Caco-2 (cell line): ENCODE results near the gene LCA5L. TPM values are rescaled to one million over a fixed set of nuclear protein-coding genes. Genes with fewer than 3 reads are reported as not detected.

Source experiments
- BruUV-seq: library from RNA; stranded (reverse); fragments of 400-500 nt; replicated peaks from 2 replicates; lab custom pipeline; 2021; lab: Mats Ljungman, UMichigan
- CTCF ChIA-PET: fragments of 300-600 bp; sonication (Branson Sonifier 250); formaldehyde crosslinking; loops from one replicate; lab custom pipeline; 2022; ENCODE audit warnings: antibody characterized with exemption; lab: Charles Lee
- POLR2A ChIA-PET: fragments of 300-600 bp; sonication (Branson Sonifier 250); formaldehyde crosslinking; loops from one replicate; lab custom pipeline; 2022; ENCODE audit warnings: antibody characterized with exemption; lab: Charles Lee
- DNase-seq, 2 experiments: peaks; one replicate each; pipeline versions ENCODE4 v3.0.0 to v3.0.0-alpha.2; 2020 to 2022
- H3K27me3 ChIP-seq: replicated peaks from 2 replicates; pipeline ENCODE4 v1.6.0; 2011; ENCODE audit warnings: low read length; ENCODE audit not compliant: control insufficient read depth, insufficient read depth
- H3K36me3 ChIP-seq: 2 replicates; pipeline ENCODE4 v1.5.1; 2011; ENCODE audit warnings: low read length; ENCODE audit not compliant: control insufficient read depth, insufficient read depth
- H3K4me1 ChIP-seq: fragments of 250-450 bp; sonication (Bioruptor Pico); 2 replicates; pipeline ENCODE4 v1.5.1; 2020; ENCODE audit warnings: mild to moderate bottlenecking
- H3K4me3 ChIP-seq: 2 replicates; pipeline ENCODE4 v1.5.1; 2011; ENCODE audit warnings: low read depth, mild to moderate bottlenecking, control low read depth, low read length
- H3K9me3 ChIP-seq: fragments of 250-450 bp; sonication (Bioruptor Pico); 2 replicates; pipeline ENCODE4 v1.5.1; 2020; ENCODE audit warnings: mild to moderate bottlenecking, moderate library complexity
- H3K27ac Mint-ChIP-seq: one replicate; pipeline ENCODE4 v1.8.0; 2022; ENCODE audit warnings: mixed read lengths; ENCODE audit not compliant: unreplicated experiment
- H3K27me3 Mint-ChIP-seq: one replicate; pipeline ENCODE4 v1.8.0; 2022; ENCODE audit warnings: mixed read lengths; ENCODE audit not compliant: insufficient read depth, unreplicated experiment
- H3K36me3 Mint-ChIP-seq: one replicate; pipeline ENCODE4 v1.8.0; 2022; ENCODE audit warnings: mild to moderate bottlenecking, mixed read lengths; ENCODE audit not compliant: insufficient read depth, unreplicated experiment
- H3K4me1 Mint-ChIP-seq: one replicate; pipeline ENCODE4 v1.8.0; 2022; ENCODE audit warnings: low read depth, mixed read lengths; ENCODE audit not compliant: unreplicated experiment
- H3K4me3 Mint-ChIP-seq: one replicate; pipeline ENCODE4 v1.8.0; 2022; ENCODE audit warnings: mild to moderate bottlenecking, moderate library complexity, mixed read lengths; ENCODE audit not compliant: unreplicated experiment
- H3K9me3 Mint-ChIP-seq: one replicate; pipeline ENCODE4 v1.8.0; 2022; ENCODE audit warnings: mixed read lengths; ENCODE audit not compliant: unreplicated experiment
- intact Hi-C: fragments of 100-400 bp; cut with micrococcal nuclease; formaldehyde crosslinking; loops from one replicate; pipeline ENCODE4 v1.10.0; 2022; ENCODE audit not compliant: unreplicated experiment
- total RNA-seq: library from RNA; stranded (reverse); gene quantifications from 2 replicates; pipeline ENCODE4 v1.2.3, GENCODE V29; 2022
- TF ChIP-seq, protein P1 (sequence below), 2 experiments: fragments of 200-600 bp in 1 of 2; IDR thresholded peaks; 1 replicate in 1 of 2; 2 replicates in 1 of 2; pipeline versions ENCODE4 v1.5.1 to v1.8.0; 2011 to 2022; ENCODE audit warnings: antibody characterized with exemption in 1 of 2, control low read depth in 1 of 2, inconsistent platforms in 1 of 2, low read depth in 1 of 2, low read length in 1 of 2, mild to moderate bottlenecking in 1 of 2, moderate library complexity in 1 of 2; ENCODE audit not compliant: insufficient read depth in 1 of 2, severe bottlenecking in 1 of 2, unreplicated experiment in 1 of 2

Gene LCA5L
- total RNA-seq, 1 experiment from 2014 or later, result 0.61 TPM

DNA sequence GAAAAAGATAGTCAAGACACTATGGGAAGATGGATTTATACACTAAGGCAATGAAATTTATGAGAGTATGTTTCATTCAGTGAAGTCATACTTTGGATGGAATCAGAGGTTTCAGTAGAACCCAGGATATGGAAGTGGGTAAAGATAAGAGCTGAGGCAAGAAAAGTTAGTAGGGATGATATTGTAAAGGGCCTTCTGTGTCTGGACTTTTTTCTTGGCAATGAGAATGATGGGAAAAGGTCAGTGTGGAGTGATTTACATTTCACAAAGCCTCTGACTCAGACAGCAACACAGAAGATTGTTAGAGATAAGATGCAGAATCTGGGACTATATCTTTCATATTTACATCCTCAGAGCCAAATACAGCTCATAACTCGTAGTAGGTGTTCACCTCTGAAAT lies 38.3 kb upstream of the LCA5L start:
- no TSS peak for BruUV-seq
- Histone ChIP-seq H3K36me3 (no peaks in the 10 kb centered on the region), H3K27me3 (no peaks in the 10 kb centered on the region), H3K4me1 (no peaks in the 10 kb centered on the region), H3K9me3 (no peaks in the 10 kb centered on the region), H3K4me3 (no peak overlapping the region)
- intact Hi-C loops, result no loop called here
- POLR2A ChIA-PET, result no interaction called here
- TF ChIP-seq, protein P1, sequence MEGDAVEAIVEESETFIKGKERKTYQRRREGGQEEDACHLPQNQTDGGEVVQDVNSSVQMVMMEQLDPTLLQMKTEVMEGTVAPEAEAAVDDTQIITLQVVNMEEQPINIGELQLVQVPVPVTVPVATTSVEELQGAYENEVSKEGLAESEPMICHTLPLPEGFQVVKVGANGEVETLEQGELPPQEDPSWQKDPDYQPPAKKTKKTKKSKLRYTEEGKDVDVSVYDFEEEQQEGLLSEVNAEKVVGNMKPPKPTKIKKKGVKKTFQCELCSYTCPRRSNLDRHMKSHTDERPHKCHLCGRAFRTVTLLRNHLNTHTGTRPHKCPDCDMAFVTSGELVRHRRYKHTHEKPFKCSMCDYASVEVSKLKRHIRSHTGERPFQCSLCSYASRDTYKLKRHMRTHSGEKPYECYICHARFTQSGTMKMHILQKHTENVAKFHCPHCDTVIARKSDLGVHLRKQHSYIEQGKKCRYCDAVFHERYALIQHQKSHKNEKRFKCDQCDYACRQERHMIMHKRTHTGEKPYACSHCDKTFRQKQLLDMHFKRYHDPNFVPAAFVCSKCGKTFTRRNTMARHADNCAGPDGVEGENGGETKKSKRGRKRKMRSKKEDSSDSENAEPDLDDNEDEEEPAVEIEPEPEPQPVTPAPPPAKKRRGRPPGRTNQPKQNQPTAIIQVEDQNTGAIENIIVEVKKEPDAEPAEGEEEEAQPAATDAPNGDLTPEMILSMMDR (IDR thresholded peaks at IDR 0.05; ENCODE audit: insufficient read depth in 1 of 2, low read depth in 1 of 2, low read length in 1 of 2, severe bottlenecking in 1 of 2, unreplicated experiment in 1 of 2), result no peak
- Mint-ChIP-seq H3K4me3 (no peak overlapping the region), H3K4me1 (no peaks in the 10 kb centered on the region), H3K9me3 (no peaks in the 10 kb centered on the region), H3K36me3 (no peaks in the 10 kb centered on the region), H3K27me3 (peaks cover 6% of the 10 kb centered on the region), H3K27ac (no peak overlapping the region)
- CTCF ChIA-PET, result no interaction called here
- DNase-seq, result no peak

DNA sequence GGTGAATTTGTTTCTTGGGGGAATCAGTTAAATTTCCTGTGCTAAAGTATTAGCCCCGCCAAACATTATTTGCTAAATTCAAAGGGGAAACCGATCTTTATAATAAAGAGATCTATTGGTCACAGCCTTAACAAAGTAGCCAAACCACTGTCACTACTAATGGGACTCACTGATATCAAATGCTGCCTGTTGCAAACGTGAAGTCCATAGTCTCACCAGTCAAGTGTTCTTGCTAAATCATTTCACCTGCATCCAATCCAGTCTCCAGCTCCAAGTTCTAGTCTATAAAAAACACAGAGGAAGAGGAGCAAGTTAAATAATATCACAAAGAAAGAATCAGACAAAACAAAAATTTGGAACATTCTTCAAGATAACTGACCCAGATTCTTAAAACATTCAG lies 36.3 kb upstream of the LCA5L start:
- Mint-ChIP-seq H3K27ac (no peak overlapping the region), H3K4me3 (no peak overlapping the region), H3K27me3 (peaks cover 10% of the 10 kb centered on the region), H3K4me1 (no peaks in the 10 kb centered on the region), H3K36me3 (no peaks in the 10 kb centered on the region), H3K9me3 (no peaks in the 10 kb centered on the region)
- CTCF ChIA-PET, result no interaction called here
- Histone ChIP-seq H3K9me3 (no peaks in the 10 kb centered on the region), H3K4me1 (no peaks in the 10 kb centered on the region), H3K4me3 (no peak overlapping the region), H3K36me3 (no peaks in the 10 kb centered on the region), H3K27me3 (no peaks in the 10 kb centered on the region)
- intact Hi-C loops, result no loop called here
- BruUV-seq, result no TSS peak
- POLR2A ChIA-PET, result no interaction called here
- TF ChIP-seq, protein P1 (IDR thresholded peaks at IDR 0.05; ENCODE audit: insufficient read depth in 1 of 2, low read depth in 1 of 2, low read length in 1 of 2, severe bottlenecking in 1 of 2, unreplicated experiment in 1 of 2), result no peak
- DNase-seq, result no peak

DNA sequence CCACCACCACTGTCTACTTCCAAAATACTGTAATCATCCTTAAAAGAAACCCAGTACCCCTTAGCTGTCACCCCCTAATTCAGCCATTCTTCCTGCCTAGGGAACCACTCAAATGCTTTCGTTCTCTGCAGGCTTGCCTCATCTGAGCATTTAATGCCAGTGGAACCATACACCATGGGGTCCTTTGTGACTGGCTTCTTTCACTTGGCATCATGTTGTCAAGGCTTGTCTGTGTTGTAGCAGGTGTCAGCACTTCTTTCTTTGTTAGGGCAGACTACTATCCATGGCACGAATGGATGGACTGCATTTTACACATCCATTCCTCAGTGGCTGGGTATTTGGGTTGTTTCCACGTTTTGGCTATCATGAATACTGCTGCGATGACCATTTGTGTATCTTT lies 34.7 kb upstream of the LCA5L start:
- TF ChIP-seq, protein P1 (IDR thresholded peaks at IDR 0.05; ENCODE audit: insufficient read depth in 1 of 2, low read depth in 1 of 2, low read length in 1 of 2, severe bottlenecking in 1 of 2, unreplicated experiment in 1 of 2), result no peak
- no peaks in the 10 kb centered on the region for H3K36me3 ChIP-seq
- H3K4me1 ChIP-seq, result no peaks in the 10 kb centered on the region
- no peak for DNase-seq
- CTCF ChIA-PET, result no interaction called here
- no peak overlapping the region for H3K27ac Mint-ChIP-seq
- peaks cover 14% of the 10 kb centered on the region for H3K27me3 Mint-ChIP-seq
- no peak overlapping the region for H3K4me3 ChIP-seq
- POLR2A ChIA-PET, result no interaction called here
- H3K36me3 Mint-ChIP-seq, result no peaks in the 10 kb centered on the region
- BruUV-seq, result no TSS peak
- H3K9me3 ChIP-seq, result no peaks in the 10 kb centered on the region
- no peaks in the 10 kb centered on the region for H3K4me1 Mint-ChIP-seq
- H3K4me3 Mint-ChIP-seq, result no peak overlapping the region
- no peaks in the 10 kb centered on the region for H3K9me3 Mint-ChIP-seq
- no peaks in the 10 kb centered on the region for H3K27me3 ChIP-seq
- intact Hi-C loops, result no loop called here
